Measurements from ENCODE around the gene PSME1.

GRCh38 chr14:24098927-24099813, 36.8 kb upstream of the PSME1 start:
- no peak for TF ChIP-seq CTCF (IDR thresholded peaks at IDR 0.05; ENCODE audit: borderline replicate concordance, extremely low read depth, low read length, poor library complexity, severe bottlenecking)
- TF ChIP-seq EZH2 (IDR thresholded peaks at IDR 0.05; ENCODE audit: borderline replicate concordance, low read depth, low read length, severe bottlenecking) = no peak
